Measurements from ENCODE around the gene CTH. TPM values are rescaled to one million over a fixed set of nuclear protein-coding genes. Genes with fewer than 3 reads are reported as not detected.

Gene CTH
- total RNA-seq, 3 donors from 2014 or later (not counting 1 experiment from before 2014, with no cell fraction given) = 3.0 to 7.6 (median 3.6) TPM

- Mint-ChIP-seq H3K4me3 (no peak overlapping the region), H3K4me1 (peaks cover 7 to 9% of the 10 kb centered on the region in 2 donors), H3K27ac (no peak overlapping the region), H3K36me3 (no peaks in the 10 kb centered on the region), H3K9me3 (no peaks in the 10 kb centered on the region), H3K27me3 (ENCODE audit: low read depth in 2 of 2) (peaks cover 26 to 41% of the 10 kb centered on the region in 2 donors)
- H3K9me3 ChIP-seq (ENCODE audit: control insufficient read depth, insufficient read depth, low read length) = no peaks in the 10 kb centered on the region
- 82% methylated on average over 11 of the region's 12 CpGs for WGBS (ENCODE audit: insufficient coverage)
- no peak for TF ChIP-seq CTCF (IDR thresholded peaks at IDR 0.05)
- DNase-seq = no peak
- H3K27me3 ChIP-seq (ENCODE audit: control insufficient read depth, insufficient read depth, low read length) = peaks cover 4% of the 10 kb centered on the region
- no peaks in the 10 kb centered on the region for H3K36me3 ChIP-seq (ENCODE audit: control insufficient read depth, insufficient read depth, low read length)
- H3K4me1 ChIP-seq (ENCODE audit: control insufficient read depth, insufficient read depth, low read length) = peaks cover 3% of the 10 kb centered on the region
- H3K27ac ChIP-seq (ENCODE audit: low read length) = no peak overlapping the region
- intact Hi-C loops (cut with micrococcal nuclease) = no loop called here
- no peak for ATAC-seq
- H3K4me3 ChIP-seq (ENCODE audit: low read length) = no peak overlapping the region
Observed at GRCh38 chr1:70405780-70406416, 5.2 kb upstream of the CTH start.

- Histone ChIP-seq H3K9me3 (ENCODE audit: control insufficient read depth, insufficient read depth, low read length) (no peaks in the 10 kb centered on the region), H3K27me3 (ENCODE audit: control insufficient read depth, insufficient read depth, low read length) (peaks cover 4% of the 10 kb centered on the region), H3K27ac (ENCODE audit: low read length) (no peak overlapping the region), H3K36me3 (ENCODE audit: control insufficient read depth, insufficient read depth, low read length) (no peaks in the 10 kb centered on the region), H3K4me3 (ENCODE audit: low read length) (no peak overlapping the region), H3K4me1 (ENCODE audit: control insufficient read depth, insufficient read depth, low read length) (peaks cover 8% of the 10 kb centered on the region)
- H3K4me1 Mint-ChIP-seq = peaks cover 15 to 18% of the 10 kb centered on the region in 2 donors
- H3K4me3 Mint-ChIP-seq = no peak overlapping the region
- 100% methylated on average over 1 of the region's 2 CpGs for WGBS (ENCODE audit: insufficient coverage)
- no peak for DNase-seq
- no peak for ATAC-seq
- peaks cover 23 to 35% of the 10 kb centered on the region in 2 donors for H3K27me3 Mint-ChIP-seq (ENCODE audit: low read depth in 2 of 2)
- TF ChIP-seq CTCF (IDR thresholded peaks at IDR 0.05) = no peak
- H3K9me3 Mint-ChIP-seq = no peaks in the 10 kb centered on the region
- no peaks in the 10 kb centered on the region for H3K36me3 Mint-ChIP-seq
- intact Hi-C loops (cut with micrococcal nuclease) = no loop called here
- H3K27ac Mint-ChIP-seq = no peak overlapping the region
Observed at GRCh38 chr1:70409136-70409535, 1.9 kb upstream of the CTH start.

- 3% methylated on average over 17 of the region's 17 CpGs for WGBS (ENCODE audit: insufficient coverage)
- ATAC-seq = no peak
- H3K27ac ChIP-seq (ENCODE audit: low read length) = peak overlapping the region; percentile 91
Observed at GRCh38 chr1:70411360-70411844, 334 bp downstream of the CTH start.

More at GRCh38 chr1:70411360-70411844, 334 bp downstream of the CTH start:
- Mint-ChIP-seq H3K4me1 (peaks cover 15 to 18% of the 10 kb centered on the region in 2 donors), H3K4me3 (peak overlapping the region; percentile 99), H3K27me3 (ENCODE audit: low read depth in 2 of 2) (peaks cover 12 to 13% of the 10 kb centered on the region in 2 donors), H3K27ac (peak overlapping the region; percentile 90 to 93), H3K36me3 (no peaks in the 10 kb centered on the region), H3K9me3 (no peaks in the 10 kb centered on the region)
- Histone ChIP-seq H3K9me3 (ENCODE audit: control insufficient read depth, insufficient read depth, low read length) (no peaks in the 10 kb centered on the region), H3K27me3 (ENCODE audit: control insufficient read depth, insufficient read depth, low read length) (peaks cover 4% of the 10 kb centered on the region), H3K4me1 (ENCODE audit: control insufficient read depth, insufficient read depth, low read length) (peaks cover 8% of the 10 kb centered on the region), H3K4me3 (ENCODE audit: low read length) (peak overlapping the region; percentile 69), H3K36me3 (ENCODE audit: control insufficient read depth, insufficient read depth, low read length) (no peaks in the 10 kb centered on the region)
- no peak for TF ChIP-seq CTCF (IDR thresholded peaks at IDR 0.05)
- intact Hi-C loops (cut with micrococcal nuclease) = loop anchor here (1.0 kb wide), 3 partner anchors 57 to 206 kb away; partner anchors contain the start of genes ANKRD13C, LRRC40 and SRSF11
- no peak for DNase-seq
